ENCODE results near the gene KCNIP2. TPM values are rescaled to one million over a fixed set of nuclear protein-coding genes. Genes with fewer than 3 reads are reported as not detected.

Gene KCNIP2
- total RNA-seq, 1 donor from 2014 or later = 12.6 TPM

DNA sequence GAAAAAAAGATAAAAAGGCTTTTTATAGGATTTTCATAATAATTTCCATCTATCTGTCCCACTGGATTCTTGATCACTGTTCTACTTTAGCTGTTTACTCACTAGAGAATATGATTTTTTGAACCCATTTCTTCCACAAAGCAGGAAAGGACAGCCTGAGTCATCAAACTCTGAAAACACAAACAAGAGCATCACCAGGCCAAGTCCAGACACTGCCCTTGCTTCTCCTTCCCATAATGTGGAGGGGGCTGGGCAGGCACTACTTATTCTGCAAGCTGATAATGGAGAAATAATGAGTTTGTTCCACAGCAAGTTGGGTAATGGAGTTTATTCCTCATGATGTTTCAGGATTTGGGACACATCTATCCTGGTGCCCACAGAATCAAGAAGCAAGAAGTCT, 13.0 kb upstream of the KCNIP2 start:
- no peak for FAIRE-seq

DNA sequence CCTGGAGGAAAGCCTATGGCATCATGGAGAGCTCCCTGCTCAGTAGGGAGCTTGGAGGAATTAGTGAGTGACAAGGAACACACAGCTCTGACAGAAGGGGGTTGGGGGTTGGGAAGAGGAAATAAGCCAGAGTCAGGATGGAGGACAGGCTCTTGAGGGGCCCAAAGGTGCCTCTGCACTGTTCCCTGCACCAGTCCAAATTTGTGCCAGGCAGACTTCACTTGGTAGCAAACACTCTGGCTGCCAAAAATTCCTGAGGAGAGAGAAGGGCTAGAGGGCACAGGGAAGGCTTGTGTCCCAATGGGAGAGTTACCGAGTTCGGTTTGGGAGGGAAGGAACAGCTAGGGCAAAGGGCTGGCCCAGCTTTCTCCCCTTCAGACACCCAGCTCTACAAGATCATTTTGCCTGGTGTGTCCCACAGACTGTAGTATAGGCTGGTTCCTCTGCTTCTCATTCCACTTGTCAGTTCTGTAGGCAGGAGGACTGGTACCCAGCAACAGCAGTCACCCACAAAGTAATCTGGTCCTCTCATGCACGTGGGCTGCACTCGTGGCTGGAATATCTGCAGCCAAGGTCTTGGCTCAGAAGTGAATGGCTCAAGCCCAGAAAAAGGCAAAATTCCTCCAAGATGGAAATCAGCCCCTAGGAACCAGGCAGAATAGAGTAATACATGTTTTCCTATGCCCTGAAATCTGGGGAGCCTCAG, 8.0 kb upstream of the KCNIP2 start:
- DNase-seq (ENCODE audit: low spot score in 2 of 2) (no peak), FAIRE-seq (no peak)

More for the DNA sequence above, 13.0 kb upstream of the KCNIP2 start:
- no peak for DNase-seq (ENCODE audit: low spot score in 2 of 2)

DNA sequence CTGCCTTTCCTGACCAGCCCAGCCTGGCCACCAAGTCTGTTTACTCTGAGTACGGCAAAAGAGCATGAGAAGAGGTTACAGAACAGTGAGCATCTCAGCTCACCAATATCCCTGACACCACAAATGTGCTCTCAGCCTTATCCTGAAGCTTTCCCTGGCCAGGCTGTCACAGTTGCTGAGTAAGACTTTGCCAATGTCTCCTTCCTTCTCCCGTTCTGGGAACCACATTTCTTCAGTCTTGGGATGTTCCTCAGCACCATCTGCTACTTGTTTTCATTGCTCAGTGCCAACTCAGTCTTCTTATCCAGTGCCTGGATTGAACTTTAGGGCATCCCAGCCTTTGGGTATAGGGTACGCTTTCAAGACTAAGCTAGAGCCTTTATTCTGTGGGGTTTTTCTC, 7.1 kb upstream of the KCNIP2 start:
- FAIRE-seq = no peak
- DNase-seq (ENCODE audit: low spot score in 2 of 2) = no peak

DNA sequence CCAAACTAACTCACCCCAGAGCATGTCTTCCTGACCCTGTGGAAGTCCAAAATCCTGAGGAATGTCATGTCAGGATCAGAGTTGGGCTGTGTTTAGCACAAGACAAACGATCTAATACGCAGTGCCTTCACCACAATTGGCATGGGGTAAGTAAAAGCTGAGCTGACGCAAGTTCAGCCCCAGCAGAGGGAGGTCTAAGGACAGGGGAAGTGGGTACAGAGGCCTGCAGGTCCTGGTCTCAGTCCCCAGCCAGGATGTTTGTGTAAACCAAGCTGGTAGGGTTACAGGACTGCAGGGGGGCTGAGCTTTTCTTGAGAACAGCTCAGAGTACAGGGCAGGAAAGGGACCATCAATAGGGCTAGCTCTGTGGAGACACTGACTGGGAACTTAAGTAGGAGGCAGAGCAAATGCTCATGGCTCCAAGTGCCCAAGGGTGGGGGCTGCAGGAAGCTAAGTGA, 5.3 kb upstream of the KCNIP2 start:
- FAIRE-seq (no peak), DNase-seq (ENCODE audit: low spot score in 2 of 2) (no peak)

DNA sequence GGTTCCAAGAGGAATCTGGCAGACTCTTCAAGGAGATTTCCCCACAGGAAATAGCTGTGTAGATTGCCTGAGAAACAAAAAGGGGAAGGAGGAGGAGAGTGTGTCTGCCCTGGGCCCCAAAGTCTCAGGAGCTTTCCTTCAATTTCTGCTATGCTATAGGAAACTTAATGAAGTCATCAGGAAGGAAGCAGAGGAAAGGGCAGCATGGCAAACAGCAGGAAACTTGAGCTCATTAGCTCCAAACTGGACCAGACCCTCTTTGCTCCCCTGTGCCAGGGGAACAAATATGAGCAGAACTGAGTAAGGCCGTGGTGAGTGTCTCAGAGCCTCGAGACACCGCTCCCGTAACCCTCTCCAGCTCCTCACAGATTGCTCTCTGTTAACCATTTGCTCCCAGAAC, 4.8 kb upstream of the KCNIP2 start:
- DNase-seq (ENCODE audit: low spot score in 2 of 2) = no peak
- FAIRE-seq = no peak

GRCh38 chr10:101845893-101846292, 2.3 kb upstream of the KCNIP2 start:
- no peak for FAIRE-seq
- DNase-seq (ENCODE audit: low spot score in 2 of 2) = no peak

- FAIRE-seq = no peak
- DNase-seq (ENCODE audit: low spot score in 2 of 2) = no peak
Observed at GRCh38 chr10:101841826-101842225, 1.8 kb downstream of the KCNIP2 start.

GRCh38 chr10:101840741-101841453, 2.7 kb downstream of the KCNIP2 start:
- FAIRE-seq (no peak), DNase-seq (ENCODE audit: low spot score in 2 of 2) (peak; percentile 83 to 85)

GRCh38 chr10:101840102-101840684, 3.4 kb downstream of the KCNIP2 start:
- FAIRE-seq (no peak), DNase-seq (ENCODE audit: low spot score in 2 of 2) (peak in 1 of 2 donors; percentile 67)

- peak in 1 of 2 donors; percentile 74 for DNase-seq (ENCODE audit: low spot score in 2 of 2)
- no peak for FAIRE-seq
Observed at GRCh38 chr10:101839416-101840063, 4.1 kb downstream of the KCNIP2 start.

- no peak for FAIRE-seq
- no peak for DNase-seq (ENCODE audit: low spot score in 2 of 2)
Observed at GRCh38 chr10:101839002-101839401, 4.6 kb downstream of the KCNIP2 start.

GRCh38 chr10:101838416-101838970, 5.1 kb downstream of the KCNIP2 start:
- DNase-seq (ENCODE audit: low spot score in 2 of 2) (no peak), FAIRE-seq (no peak)

GRCh38 chr10:101837748-101838147, 5.9 kb downstream of the KCNIP2 start:
- DNase-seq (ENCODE audit: low spot score in 2 of 2) (no peak), FAIRE-seq (no peak)

DNA sequence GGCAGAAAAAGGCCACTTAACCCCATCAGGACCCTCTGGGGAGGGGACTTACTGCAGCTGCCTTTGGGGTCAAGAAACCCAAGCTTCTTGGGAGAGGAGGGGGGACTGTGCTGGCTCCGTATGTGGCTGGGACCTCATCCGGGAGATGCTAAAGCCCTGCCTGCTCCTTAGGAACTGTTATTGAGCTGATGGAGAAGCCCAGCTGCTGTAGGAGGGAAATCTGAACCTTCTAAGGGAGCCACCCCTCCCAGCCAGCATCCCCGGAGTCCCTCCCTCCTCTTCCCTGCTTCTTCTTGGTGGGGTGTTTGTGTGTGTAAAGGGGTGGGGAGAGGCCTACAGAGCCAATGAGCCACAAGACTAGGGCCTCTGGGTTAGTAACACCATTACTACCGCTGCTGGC, 8.2 kb downstream of the KCNIP2 start:
- DNase-seq (ENCODE audit: low spot score in 2 of 2) = no peak

GRCh38 chr10:101834341-101834740, 9.3 kb downstream of the KCNIP2 start:
- DNase-seq (ENCODE audit: low spot score in 2 of 2) = no peak
- FAIRE-seq = no peak

More for the DNA sequence above, 8.2 kb downstream of the KCNIP2 start:
- no peak for FAIRE-seq

DNA sequence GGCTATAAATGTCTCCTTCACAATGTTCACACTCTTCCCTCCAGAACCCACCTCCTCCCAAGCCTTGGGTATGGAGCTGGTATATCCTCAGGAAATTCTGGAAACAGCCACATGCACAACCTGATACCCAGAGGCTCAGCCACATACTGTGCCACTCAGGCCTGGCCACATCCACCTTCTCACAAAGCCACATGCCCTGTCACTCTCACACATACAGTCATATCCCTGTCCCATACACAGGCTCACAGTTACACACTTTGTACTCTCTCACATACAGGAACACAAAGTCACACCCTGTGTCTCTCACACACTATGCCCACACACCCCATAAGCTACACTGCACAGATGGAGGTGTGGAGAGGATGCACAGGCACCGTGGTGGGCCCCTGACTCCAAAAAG, 10.1 kb downstream of the KCNIP2 start:
- no peak for FAIRE-seq

GRCh38 chr10:101832325-101832771, 11.3 kb downstream of the KCNIP2 start:
- FAIRE-seq = no peak
- DNase-seq (ENCODE audit: low spot score in 2 of 2) = no peak

More for the DNA sequence above, 10.1 kb downstream of the KCNIP2 start:
- DNase-seq (ENCODE audit: low spot score in 2 of 2) = no peak

- FAIRE-seq (no peak), DNase-seq (ENCODE audit: low spot score in 2 of 2) (no peak)
Observed at GRCh38 chr10:101831169-101831811, 12.3 kb downstream of the KCNIP2 start.

DNA sequence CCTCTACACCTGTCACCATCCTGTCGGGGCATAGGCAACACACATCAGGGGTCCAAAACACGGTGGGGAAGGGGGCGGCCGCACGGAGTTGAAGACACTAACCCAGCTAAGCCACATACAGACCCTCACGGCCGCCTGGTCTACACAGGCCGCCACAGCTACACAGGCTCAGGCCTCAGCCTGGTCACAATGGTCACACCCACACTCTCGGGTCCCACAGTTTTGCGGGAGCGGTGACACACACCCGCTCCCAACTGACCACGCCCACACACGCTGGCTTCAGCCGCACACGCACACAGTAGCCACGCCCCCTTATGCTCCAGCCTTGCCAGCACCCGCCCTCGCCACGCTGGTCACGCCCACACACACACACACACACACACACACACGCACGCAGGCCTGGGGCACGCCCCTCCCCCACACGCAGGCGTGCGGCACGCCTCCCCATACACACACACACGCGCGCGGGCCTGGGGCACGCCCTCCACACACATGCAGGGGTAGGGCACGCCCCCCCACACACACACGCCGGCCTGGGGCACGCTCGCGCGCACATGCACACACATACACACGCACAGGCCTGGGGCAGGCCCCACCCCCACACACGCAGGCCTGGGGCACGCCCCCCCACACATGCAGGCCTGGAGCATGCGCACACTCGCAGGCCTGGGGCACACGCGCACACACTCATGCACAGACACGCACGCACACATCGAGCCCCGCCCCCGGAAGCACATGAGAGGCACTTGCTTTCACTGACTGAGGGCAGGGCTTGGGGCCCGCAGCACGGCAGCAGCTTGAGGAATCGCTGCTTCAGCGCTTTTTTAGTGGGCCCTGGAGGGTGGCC, 13.1 kb downstream of the KCNIP2 start:
- FAIRE-seq (no peak), DNase-seq (ENCODE audit: low spot score in 2 of 2) (peak; percentile 78 to 94)
